Measurements from ENCODE around the gene PAQR6. TPM values are rescaled to one million over a fixed set of nuclear protein-coding genes. Genes with fewer than 3 reads are reported as not detected.

The PAQR6 gene
- total and polyA plus RNA-seq, 2 of the 4 experiments (the other 2 are of a cell fraction), result under 0.01 to 0.67 TPM

DNA sequence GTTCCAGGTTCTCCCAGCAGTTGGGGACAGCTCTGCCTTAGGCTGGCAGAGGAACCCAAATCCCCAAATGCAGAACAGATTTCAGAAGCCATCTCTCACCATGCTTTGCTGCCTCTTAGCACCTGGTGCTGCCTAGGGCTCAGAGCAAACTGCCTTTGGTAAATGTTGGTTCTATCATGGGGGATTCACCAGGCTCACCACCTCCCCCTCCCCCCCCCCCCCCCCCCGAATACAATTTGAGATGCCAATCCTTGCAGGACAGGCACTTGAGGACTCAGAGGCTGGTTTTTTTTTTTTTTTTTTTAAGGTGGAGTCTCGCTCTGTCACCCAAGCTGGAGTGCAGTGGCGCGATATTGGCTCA lies 447 bp upstream of the PAQR6 start:
- intact Hi-C loops (cut with micrococcal nuclease), result no loop called here
- POLR2A ChIA-PET (ENCODE audit: unreplicated experiment), result no interaction called here
- no peak for ATAC-seq (ENCODE audit: low read depth)

More for the DNA sequence above, 447 bp upstream of the PAQR6 start:
- Histone ChIP-seq H4K8ac (ENCODE audit: low read depth in 2 of 2, low read length in 2 of 2) (no peak overlapping the region), H3K9me1 (ENCODE audit: insufficient read depth, low read length) (no peaks in the 10 kb centered on the region), H3K27me3 (ENCODE audit: control insufficient read depth, insufficient read depth, low read length) (peaks cover 12% of the 10 kb centered on the region; the same call in 1 of the 2 replicates), H4K91ac (ENCODE audit: insufficient read depth, low read depth, low read length) (no peak overlapping the region), H3K4me1 (ENCODE audit: control insufficient read depth, insufficient read depth, low read length) (peaks cover 2% of the 10 kb centered on the region; the same call in 1 of the 2 replicates), H2BK15ac (ENCODE audit: low read depth, low read length) (no peak overlapping the region), H3K9me3 (ENCODE audit: control insufficient read depth, insufficient read depth, low read length) (no peaks in the 10 kb centered on the region), H3K27ac (ENCODE audit: insufficient read depth, low read length) (no peak overlapping the region), H3K36me3 (ENCODE audit: control insufficient read depth, insufficient read depth, low read length) (peaks cover 43% of the 10 kb centered on the region), H3K9ac (ENCODE audit: low read depth, low read length) (no peak overlapping the region), H3K56ac (ENCODE audit: extremely low read depth, insufficient read depth, low read length) (no peak overlapping the region), H4K5ac (ENCODE audit: low read depth, low read length) (no peak overlapping the region), H2AK5ac (ENCODE audit: low read depth, low read length) (no peak overlapping the region), H2BK120ac (ENCODE audit: low read depth, low read length) (no peak overlapping the region), H3K14ac (replicated peaks; ENCODE audit: low read depth, low read length) (no peak overlapping the region), H3K18ac (ENCODE audit: low read depth, low read length) (no peak overlapping the region), H3K23ac (ENCODE audit: low read depth, low read length) (no peak overlapping the region), H2BK20ac (ENCODE audit: low read depth, low read length) (no peak overlapping the region), H2AFZ (replicated peaks; ENCODE audit: low read length, poor library complexity) (no peak overlapping the region), H3K4me3 (ENCODE audit: insufficient read depth, low read depth, low read length) (no peak overlapping the region), H2AK9ac (replicated peaks; ENCODE audit: low read depth, low read length, poor library complexity) (peak overlapping the region; percentile 44), H2BK5ac (ENCODE audit: low read depth, low read length, poor library complexity, severe bottlenecking) (no peak overlapping the region), H3K4me2 (ENCODE audit: low read depth, low read length) (no peak overlapping the region), H4K20me1 (ENCODE audit: insufficient read depth, low read length) (no peaks in the 10 kb centered on the region; the same call in none of the 2 replicates), H3K4ac (ENCODE audit: low read depth, low read length) (no peak overlapping the region), H3K79me1 (ENCODE audit: low read depth in 1 of 2, low read length in 2 of 2) (peaks cover 0 to 2% of the 10 kb centered on the region in 2 experiments; a peak in 2 of 4 replicates)
- dilution Hi-C loops (cut with HindIII; ENCODE audit: low sequenced_read_pairs, unreplicated experiment) (no loop called here), in situ Hi-C loops (cut with MboI; ENCODE audit: low sequenced_read_pairs) (no loop called here)
- CTCF ChIA-PET, result no interaction called here
- BruUV-seq (replicated peaks), result no TSS peak
- DNase-seq, result no peak
- TF ChIP-seq BHLHE40 (IDR thresholded peaks at IDR 0.05; ENCODE audit: low read depth, low read length) (no peak), MXI1 (IDR thresholded peaks at IDR 0.05; ENCODE audit: borderline replicate concordance, low read depth, low read length) (no peak), FOS (IDR thresholded peaks at IDR 0.05; ENCODE audit: low read depth, low read length) (no peak), CEBPB (IDR thresholded peaks at IDR 0.05; ENCODE audit: low read depth, low read length) (no peak), RFX5 (IDR thresholded peaks at IDR 0.05; ENCODE audit: low read depth, low read length) (no peak)
- TF ChIP-seq, protein P1, sequence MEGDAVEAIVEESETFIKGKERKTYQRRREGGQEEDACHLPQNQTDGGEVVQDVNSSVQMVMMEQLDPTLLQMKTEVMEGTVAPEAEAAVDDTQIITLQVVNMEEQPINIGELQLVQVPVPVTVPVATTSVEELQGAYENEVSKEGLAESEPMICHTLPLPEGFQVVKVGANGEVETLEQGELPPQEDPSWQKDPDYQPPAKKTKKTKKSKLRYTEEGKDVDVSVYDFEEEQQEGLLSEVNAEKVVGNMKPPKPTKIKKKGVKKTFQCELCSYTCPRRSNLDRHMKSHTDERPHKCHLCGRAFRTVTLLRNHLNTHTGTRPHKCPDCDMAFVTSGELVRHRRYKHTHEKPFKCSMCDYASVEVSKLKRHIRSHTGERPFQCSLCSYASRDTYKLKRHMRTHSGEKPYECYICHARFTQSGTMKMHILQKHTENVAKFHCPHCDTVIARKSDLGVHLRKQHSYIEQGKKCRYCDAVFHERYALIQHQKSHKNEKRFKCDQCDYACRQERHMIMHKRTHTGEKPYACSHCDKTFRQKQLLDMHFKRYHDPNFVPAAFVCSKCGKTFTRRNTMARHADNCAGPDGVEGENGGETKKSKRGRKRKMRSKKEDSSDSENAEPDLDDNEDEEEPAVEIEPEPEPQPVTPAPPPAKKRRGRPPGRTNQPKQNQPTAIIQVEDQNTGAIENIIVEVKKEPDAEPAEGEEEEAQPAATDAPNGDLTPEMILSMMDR (conservative IDR thresholded peaks at IDR 0.05; ENCODE audit: low read depth, low read length), result no peak
- TF ChIP-seq, protein P2, sequence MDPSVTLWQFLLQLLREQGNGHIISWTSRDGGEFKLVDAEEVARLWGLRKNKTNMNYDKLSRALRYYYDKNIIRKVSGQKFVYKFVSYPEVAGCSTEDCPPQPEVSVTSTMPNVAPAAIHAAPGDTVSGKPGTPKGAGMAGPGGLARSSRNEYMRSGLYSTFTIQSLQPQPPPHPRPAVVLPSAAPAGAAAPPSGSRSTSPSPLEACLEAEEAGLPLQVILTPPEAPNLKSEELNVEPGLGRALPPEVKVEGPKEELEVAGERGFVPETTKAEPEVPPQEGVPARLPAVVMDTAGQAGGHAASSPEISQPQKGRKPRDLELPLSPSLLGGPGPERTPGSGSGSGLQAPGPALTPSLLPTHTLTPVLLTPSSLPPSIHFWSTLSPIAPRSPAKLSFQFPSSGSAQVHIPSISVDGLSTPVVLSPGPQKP (IDR thresholded peaks at IDR 0.05; ENCODE audit: borderline replicate concordance, low read depth, low read length), result no peak
- no CpG with 5 or more reads among the region's 4 CpGs for WGBS, 2 experiments (ENCODE audit: extremely low coverage in 2 of 2, insufficient read length in 1 of 2)
